ENCODE measurements around the gene MAD1L1.
"Not testable (repeated sequence)": the region's sequence is repeated elsewhere in the genome, so short reads cannot be mapped to it uniquely, and the experiment has no call there.

Gene MAD1L1

DNA sequence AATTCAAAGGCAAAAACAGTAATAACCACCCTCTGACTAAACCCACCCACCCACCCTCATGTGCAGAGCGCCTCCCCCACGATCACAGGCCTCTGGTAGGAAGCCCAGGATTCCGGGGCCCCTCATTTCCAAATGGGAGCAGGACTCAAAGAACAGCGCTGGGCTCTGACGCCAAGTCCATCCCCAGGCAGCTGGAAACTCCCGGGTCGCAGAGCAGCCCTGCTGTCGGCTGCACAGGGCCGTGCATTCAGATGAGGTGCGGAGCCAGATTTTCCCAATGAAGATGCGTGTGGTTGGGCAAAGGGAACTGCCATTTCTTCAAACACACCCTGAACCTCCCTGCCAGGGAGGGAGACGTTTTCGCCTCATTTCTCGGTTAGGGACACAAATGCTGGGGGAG is 152.3 kb downstream of the MAD1L1 start:
- DNase-seq, result no peak

- no peak for DNase-seq
These were observed 152.7 kb downstream of the MAD1L1 start for GRCh38 chr7:2080060-2080387.

GRCh38 chr7:2079332-2080059 is 153.2 kb downstream of the MAD1L1 start:
- DNase-seq, result no peak

DNA sequence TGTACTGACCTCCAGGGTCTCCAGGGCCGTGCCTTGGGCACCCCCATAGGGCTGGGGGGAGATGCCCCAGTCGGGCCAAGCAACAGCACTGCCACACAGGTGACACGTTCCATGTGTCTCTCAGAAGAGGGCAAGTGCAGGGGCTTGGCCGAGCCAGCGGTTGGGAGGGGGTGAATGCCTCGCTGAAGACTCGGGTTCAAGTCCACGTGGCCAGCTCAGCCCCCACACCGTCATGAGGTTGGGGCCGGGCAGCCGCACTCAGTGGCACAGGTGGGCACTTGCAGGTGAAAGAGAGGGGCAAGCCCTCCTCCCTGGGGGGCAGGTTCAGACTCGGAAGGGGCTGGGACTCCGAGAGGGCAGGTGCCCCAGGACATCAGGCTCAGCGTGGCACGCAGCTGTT is 153.8 kb downstream of the MAD1L1 start:
- DNase-seq, result no peak

- no peak for DNase-seq
These were observed 156.1 kb downstream of the MAD1L1 start for GRCh38 chr7:2076649-2077064.

DNA sequence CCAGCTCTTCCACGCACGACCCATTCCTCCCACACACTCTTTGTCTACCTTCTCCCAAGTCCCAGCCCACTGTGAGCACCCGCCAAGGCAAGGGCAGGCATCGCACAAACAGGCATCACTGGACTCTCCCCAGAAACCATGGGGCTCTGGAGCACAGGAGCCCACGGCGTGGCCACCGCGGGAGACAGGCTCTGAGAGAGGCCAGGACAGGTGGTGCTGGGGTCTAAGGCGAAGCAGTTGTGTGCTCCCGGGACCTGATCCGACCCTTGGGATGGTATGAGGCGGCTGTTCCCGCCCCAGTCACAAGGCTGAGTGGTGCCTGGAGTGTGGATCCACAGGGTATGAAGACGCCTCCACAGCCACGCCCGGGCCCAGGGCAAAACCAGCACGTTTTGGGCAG is 156.9 kb downstream of the MAD1L1 start:
- no peak for DNase-seq

DNA sequence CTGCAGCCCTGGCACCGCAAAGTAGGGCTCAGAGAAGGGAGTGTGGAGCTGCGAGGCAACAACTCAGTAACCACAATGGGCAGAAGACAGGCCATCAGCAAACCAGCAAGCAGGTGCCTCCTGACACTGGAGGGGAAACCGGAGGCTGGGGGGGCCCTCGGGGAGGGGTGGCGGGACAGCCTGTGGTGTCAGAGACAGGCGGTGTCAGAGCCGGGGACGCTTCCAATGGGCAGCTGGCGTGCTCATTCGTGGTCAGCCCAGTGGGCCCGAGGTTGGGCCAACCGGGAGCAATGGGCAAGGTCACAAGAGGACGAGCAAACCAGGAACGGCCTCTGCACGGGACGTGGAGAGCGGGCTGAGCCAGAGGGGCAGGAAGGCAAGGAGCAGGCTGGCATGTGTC is 158.1 kb downstream of the MAD1L1 start:
- DNase-seq, result no peak

GRCh38 chr7:2072798-2073197 is 159.9 kb downstream of the MAD1L1 start:
- no peak for DNase-seq

DNA sequence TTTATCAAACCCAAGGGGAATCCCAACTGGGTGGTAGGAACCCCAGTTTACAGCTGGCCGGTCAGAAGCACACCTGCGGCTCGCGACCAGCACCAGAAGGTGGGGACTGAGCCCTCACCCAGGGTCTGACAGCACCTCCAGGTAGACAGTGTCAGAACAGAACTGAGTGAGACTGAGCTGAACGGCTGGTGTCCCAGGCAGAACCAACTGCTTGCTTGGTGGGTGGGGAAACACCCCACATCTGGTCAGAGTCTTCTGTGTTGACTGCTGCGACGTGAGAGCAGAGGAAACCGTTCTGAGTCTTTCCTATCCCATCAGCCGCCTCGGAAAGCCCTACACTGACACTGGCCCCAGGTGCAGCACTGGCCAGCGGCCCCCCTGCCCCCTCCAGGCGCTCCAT is 160.7 kb downstream of the MAD1L1 start:
- DNase-seq, result no peak

GRCh38 chr7:2071133-2071832 is 161.5 kb downstream of the MAD1L1 start:
- no peak for DNase-seq

DNA sequence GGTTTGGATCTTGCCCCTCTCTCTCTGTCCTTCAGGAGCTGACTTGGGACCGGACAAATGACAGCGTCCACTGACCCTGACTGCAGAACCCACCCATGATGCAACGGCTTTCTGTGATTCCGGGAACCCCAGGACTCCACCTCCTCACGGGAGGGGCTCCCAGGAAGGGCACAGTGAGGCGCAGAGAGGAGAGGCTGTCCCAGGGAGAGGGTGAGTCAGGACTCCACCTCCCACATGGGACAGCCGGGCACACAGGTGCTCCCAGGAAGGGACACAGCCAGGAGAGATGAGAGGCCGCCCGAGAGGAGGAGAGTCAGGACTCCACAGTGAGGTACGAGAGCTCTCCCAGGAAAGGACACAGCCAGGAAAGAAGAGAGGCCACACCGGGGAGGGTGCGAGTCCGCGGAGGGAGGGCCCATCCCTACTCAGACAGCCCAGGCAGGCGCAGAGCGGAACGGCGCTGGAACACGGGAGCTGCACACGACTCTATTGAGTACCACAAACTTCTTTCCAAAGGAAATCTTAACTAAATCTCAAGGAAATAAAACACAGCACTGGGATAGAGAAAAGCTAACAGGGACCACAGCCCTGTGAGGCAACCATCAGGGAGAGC is 162.5 kb downstream of the MAD1L1 start:
- no peak for DNase-seq

- DNase-seq, result no peak
These were observed 163.3 kb downstream of the MAD1L1 start for GRCh38 chr7:2069472-2069860.

- DNase-seq, result no peak
These were observed 163.9 kb downstream of the MAD1L1 start for GRCh38 chr7:2068693-2069471.

DNA sequence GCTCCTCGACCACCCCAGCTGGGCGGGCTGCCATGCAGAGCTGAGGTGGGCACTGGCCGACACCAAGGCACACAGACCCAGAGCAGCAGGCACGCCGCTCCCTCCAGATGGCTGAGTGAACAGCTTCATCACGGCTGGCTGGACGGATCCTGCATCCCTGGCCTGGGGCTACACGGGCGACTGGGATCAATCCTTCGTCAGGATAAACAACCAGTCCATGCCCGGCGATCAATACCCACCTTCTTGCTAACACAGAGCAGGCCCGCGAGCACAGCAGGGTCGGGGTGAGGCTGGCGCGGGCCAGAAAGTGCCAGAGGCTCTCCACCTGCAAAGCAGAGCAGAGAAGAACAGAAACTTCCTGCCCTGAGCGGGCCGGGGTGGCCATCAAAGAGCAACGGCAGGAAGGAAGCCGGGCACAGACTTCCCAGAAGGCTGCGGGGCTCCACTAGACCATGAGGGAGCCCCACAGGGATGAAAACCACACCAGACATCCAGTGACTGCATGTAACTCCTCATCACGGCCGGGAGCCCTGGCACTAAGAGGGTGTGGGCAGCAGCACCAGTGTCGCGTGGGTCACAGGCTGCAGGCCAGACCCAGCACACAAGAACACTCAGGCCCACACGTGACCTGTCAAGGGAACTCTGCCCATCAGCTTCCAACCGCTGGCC is 166.4 kb downstream of the MAD1L1 start:
- DNase-seq, result peak; percentile 5 to 10

- no peak for DNase-seq
These were observed 167.2 kb downstream of the MAD1L1 start for GRCh38 chr7:2065528-2065927.

- no peak for DNase-seq
These were observed 169.0 kb downstream of the MAD1L1 start for GRCh38 chr7:2063563-2064260.

DNA sequence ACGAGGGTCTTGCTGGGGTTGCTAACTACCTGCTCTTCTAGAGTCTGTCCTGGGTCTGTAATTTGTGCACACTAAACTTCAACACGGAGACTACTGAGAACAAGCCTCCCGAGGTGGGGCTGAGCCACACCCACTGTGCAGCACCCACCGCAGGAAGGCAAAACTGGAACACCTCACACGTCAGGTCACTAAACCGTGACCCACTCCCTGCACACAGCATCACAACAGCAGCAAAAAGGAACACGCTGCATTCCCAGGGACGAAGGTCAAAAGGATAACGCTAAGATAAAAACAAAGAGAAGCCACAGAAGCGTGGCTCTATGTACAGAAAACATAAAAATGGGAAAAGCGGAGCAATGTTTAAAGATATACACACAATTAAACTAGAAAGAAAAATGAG is 170.1 kb downstream of the MAD1L1 start:
- DNase-seq, result no peak

DNA sequence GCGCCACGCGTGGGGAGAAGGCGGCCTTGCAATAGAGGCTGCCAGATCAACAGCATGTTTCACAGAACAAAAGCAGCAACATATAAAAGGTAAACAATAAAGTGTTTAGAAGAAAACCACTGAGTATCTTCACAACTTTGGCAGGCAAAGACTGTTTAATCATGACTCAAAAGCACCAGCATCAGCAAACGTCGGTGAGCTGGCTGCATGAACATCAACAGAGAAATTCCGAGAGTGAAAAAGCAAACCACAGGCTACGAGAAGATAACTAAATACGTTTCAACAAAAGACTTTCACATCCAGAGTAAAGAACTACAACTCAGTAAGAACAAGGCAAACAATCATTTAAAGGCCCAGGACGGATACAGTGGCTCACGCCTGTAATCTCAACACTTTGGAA is 172.0 kb downstream of the MAD1L1 start:
- no peak for DNase-seq

- no peak for DNase-seq
These were observed 172.6 kb downstream of the MAD1L1 start for GRCh38 chr7:2059964-2060700.

GRCh38 chr7:2058246-2058645 is 174.5 kb downstream of the MAD1L1 start:
- DNase-seq, result not testable (repeated sequence)

GRCh38 chr7:2055956-2056355 is 176.8 kb downstream of the MAD1L1 start:
- DNase-seq, result no peak

DNA sequence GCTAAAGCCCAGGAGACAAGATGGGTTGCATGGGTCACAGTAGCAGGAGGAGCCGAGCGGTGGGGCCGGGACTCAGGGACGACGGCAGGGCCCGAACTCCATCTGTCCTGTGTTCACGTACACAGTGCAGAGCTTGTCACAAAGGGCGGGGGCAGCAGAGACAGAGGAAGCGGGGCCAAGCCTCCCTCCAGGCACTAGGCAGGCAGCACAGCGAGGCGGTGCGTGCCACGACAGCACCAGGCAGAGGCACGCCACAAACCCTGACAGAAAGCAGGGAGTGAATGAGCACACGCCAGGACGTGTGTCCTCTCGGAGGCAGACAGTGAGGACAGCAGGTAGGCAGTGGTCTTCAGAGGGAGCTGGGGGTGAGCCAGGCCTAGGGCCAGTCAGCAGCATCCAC is 177.8 kb downstream of the MAD1L1 start:
- no peak for DNase-seq
